HG02623 (cell line): ENCODE data around the gene AAK1.
"Not testable (repeated sequence)": the region's sequence is repeated elsewhere in the genome, so short reads cannot be mapped to it uniquely, and the experiment has no call there.

Experiments used
- ATAC-seq: cut with Tn5 transposase; IDR thresholded peaks from one replicate; pipeline ENCODE4 v1.9.1; 2021; ENCODE audit warnings: moderate library complexity; ENCODE audit not compliant: unreplicated experiment

Gene AAK1

GRCh38 chr2:69628325-69629021 is 15.1 kb downstream of the AAK1 start:
- no peak for ATAC-seq

GRCh38 chr2:69625078-69625795 is 18.3 kb downstream of the AAK1 start:
- no peak for ATAC-seq

- no peak for ATAC-seq
Observed at GRCh38 chr2:69624611-69625010, 18.9 kb downstream of the AAK1 start.

GRCh38 chr2:69624131-69624530 is 19.4 kb downstream of the AAK1 start:
- no peak for ATAC-seq

- ATAC-seq = no peak
Observed at GRCh38 chr2:69623236-69623635, 20.3 kb downstream of the AAK1 start.

GRCh38 chr2:69622805-69623204 is 20.7 kb downstream of the AAK1 start:
- not testable (repeated sequence) for ATAC-seq

GRCh38 chr2:69622017-69622540 is 21.5 kb downstream of the AAK1 start:
- not testable (repeated sequence) for ATAC-seq

- ATAC-seq = no peak
Observed at GRCh38 chr2:69621440-69621839, 22.1 kb downstream of the AAK1 start.

- no peak for ATAC-seq
Observed at GRCh38 chr2:69620870-69621269, 22.7 kb downstream of the AAK1 start.

GRCh38 chr2:69619725-69620124 is 23.8 kb downstream of the AAK1 start:
- no peak for ATAC-seq

GRCh38 chr2:69618362-69618761 is 25.2 kb downstream of the AAK1 start:
- no peak for ATAC-seq

GRCh38 chr2:69617744-69618143 is 25.8 kb downstream of the AAK1 start:
- ATAC-seq = no peak

GRCh38 chr2:69616755-69617154 is 26.8 kb downstream of the AAK1 start:
- ATAC-seq = no peak

GRCh38 chr2:69615969-69616368 is 27.6 kb downstream of the AAK1 start:
- no peak for ATAC-seq

- no peak for ATAC-seq
Observed at GRCh38 chr2:69615078-69615625, 28.4 kb downstream of the AAK1 start.

- no peak for ATAC-seq
Observed at GRCh38 chr2:69612707-69613106, 30.8 kb downstream of the AAK1 start.

- ATAC-seq = no peak
Observed at GRCh38 chr2:69612200-69612599, 31.3 kb downstream of the AAK1 start.

GRCh38 chr2:69608109-69608508 is 35.4 kb downstream of the AAK1 start:
- no peak for ATAC-seq

- not testable (repeated sequence) for ATAC-seq
Observed at GRCh38 chr2:69606771-69607170, 36.8 kb downstream of the AAK1 start.

- no peak for ATAC-seq
Observed at GRCh38 chr2:69605284-69605683, 38.3 kb downstream of the AAK1 start.

GRCh38 chr2:69604836-69605235 is 38.7 kb downstream of the AAK1 start:
- ATAC-seq = no peak
